HG02970 (cell line): Measurements from ENCODE around the gene S100A2.
"Not testable (repeated sequence)": the region's sequence is repeated elsewhere in the genome, so short reads cannot be mapped to it uniquely, and the experiment has no call there.

Experiments
- ATAC-seq: cut with Tn5 transposase; IDR thresholded peaks from one replicate; pipeline ENCODE4 v1.9.1; 2021; ENCODE audit warnings: mild to moderate bottlenecking, moderate library complexity, moderate number of reproducible peaks; ENCODE audit not compliant: unreplicated experiment, low FRiP score

The S100A2 gene

DNA sequence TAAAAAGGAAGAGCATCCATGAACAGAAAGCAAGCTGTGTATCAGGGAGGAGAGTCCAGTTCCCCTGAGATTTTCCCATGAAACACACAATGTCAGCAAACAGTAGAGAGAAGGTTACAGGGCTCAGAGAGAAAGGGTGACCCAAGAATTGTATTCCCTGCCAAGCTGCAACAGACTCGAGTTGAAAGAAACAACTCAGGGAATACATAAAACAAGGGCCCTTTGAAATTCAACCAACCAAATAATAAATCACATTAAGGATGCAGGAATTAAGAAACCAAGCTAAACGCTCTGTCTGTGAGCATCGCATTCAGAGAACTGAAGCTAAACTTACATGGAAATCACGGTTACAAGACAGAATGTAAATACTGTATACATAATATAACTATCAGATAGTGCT is 27.1 kb upstream of the S100A2 start:
- ATAC-seq = no peak

DNA sequence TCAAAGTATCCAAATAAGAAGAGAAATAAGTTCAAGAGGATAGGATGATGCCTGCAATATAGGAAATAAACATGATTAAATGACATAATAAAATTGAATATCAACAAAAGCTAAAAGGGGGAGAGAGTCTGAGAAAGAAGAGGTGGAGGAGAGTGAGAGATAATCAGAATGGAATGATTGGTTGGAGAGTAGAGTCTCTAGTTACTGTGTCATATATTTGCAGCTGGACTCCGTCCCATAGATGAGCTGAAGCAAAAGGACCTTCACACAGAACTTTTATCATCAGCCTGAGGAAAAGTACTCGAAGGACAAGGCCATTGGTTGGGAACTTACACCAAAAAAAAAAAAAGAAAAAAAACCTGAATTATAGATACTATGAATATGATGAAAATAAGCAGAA is 22.8 kb upstream of the S100A2 start:
- ATAC-seq = no peak

DNA sequence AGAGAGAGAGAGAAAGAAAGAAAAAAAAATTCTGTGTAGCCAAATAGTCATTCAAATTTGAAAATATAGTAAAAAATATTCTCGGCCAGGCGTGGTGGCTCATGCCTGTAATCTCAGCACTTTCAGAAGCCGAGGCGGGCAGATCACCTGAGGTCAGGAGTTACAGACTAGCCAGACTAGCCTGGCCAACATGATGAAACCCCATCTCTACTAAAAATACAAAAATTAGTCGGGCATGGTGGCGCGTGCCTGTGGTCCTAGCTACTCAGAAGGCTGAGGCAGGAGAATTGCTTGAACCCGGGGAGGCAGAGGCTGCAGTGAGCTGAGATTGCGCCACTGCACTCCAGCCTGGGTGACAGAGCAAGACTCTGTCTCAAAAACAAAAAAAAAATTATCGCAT is 22.4 kb upstream of the S100A2 start:
- ATAC-seq = not testable (repeated sequence)

DNA sequence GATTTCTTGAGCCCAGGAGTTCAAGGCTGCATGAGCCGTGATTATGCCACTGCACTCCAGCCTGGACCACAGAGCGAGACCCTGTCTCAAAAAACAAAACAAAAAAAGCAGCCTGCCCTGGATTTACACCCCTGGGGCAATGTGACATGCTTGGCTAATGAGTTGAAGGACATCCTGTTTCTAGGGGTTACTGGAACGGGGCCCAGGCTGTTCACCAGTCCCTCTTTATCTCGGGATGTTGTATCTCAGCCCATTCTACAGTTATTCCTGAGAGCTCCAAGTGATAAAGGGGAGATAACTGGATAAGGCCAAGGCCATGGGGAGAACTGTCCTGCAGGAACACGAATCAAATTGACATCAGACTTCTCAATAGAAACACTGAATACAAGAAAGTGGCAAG is 21.7 kb upstream of the S100A2 start:
- ATAC-seq = no peak

- no peak for ATAC-seq
These were observed 20.7 kb upstream of the S100A2 start for GRCh38 chr1:153586347-153586746.

DNA sequence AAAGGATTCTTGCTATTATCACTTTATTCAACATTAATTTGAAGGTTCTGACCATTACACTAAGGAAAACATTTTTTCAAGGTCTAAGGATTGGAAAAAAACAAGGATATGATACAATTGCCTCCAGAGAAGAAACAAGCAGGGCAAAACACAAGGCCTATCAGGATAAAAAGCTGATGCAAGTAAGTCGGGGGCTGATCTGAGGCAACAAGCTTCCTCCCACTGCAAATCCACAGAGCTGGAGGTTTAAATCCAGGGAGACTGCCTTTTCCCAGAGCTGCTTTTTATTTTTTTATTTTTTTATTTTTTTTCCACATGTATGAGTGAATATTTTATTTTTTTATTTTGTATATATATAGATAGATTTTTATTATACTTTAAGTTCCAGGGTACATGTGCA is 19.4 kb upstream of the S100A2 start:
- ATAC-seq = no peak

GRCh38 chr1:153583976-153584375 is 18.3 kb upstream of the S100A2 start:
- ATAC-seq = no peak

- ATAC-seq = not testable (repeated sequence)
These were observed 17.9 kb upstream of the S100A2 start for GRCh38 chr1:153583514-153583913.

GRCh38 chr1:153582836-153583235 is 17.2 kb upstream of the S100A2 start:
- not testable (repeated sequence) for ATAC-seq

DNA sequence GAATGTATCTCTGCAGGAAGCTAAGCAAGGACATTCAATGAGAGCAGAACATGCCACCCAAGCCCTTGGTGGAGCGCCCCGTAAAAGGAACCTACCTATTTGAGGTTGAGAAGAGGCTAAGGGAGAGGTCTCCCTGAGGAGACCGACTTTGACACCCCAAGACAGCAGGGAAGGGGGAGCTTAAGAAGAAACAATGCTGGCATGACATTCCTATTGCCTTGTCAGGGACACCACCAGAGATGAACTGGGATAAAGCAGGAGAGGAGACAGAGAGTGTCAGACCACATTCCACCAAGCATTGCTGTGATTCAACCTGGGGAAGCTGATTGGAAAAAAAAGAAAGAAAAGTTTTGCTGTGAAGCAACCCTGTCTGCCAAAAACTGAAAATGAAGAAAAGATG is 13.3 kb upstream of the S100A2 start:
- ATAC-seq = no peak

DNA sequence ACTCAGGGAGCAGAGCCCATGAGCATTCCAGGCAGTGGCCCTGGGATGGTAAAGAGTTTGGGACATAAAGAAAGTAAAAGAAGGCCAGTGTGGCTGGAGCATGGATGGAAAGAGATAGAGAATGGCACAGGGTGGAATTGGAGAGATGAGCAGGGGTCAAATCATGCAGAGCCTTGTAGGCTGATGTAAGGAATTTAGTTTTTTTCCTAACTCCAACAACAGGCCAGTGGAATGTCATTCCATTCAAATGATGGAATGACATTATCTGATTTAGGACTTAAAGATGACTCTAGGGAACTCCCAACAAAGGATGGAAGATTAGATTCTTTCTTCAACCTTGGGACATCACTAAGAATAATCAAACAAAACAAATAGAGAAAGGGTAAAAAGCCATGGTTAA is 12.8 kb upstream of the S100A2 start:
- ATAC-seq = no peak

DNA sequence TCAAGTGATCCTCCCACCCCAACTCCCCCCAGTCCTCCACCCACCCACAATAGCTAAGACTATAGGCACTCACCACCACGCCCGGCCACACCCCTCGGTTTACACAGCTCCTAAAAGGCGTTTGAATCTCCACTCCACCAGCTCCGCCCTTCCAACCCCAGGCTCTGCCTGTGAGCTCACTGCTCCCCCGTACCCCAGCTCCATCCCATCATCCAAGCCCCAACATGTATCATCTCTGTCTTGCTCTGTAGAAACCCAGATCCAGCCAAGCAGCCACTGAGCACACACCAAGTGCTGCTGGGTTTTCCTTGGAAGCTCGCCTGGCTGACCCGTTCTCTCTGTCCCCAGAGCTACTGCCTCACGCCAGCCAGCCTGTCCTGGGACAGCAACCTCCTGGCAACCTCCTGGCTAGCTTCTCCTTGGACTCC is 12.0 kb upstream of the S100A2 start:
- no peak for ATAC-seq

DNA sequence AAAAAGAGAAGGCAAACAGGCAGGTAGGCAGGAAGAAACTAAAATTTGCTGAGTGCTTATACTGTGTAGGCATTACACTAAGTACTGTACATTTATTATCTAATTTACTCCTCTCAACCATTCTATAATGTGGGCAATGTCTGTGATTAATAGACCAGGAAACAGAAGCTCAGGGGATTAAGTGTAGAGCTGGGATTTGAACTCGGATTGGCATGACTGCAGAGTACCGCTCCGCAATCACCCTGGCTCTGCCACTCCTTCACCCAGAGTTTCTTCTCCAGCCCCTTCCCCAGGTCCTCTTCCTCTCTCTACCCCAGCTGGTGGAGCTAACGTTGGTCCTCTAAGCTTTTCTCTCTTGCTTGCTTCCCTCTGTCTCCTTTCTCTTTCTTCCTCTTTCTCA is 11.5 kb upstream of the S100A2 start:
- ATAC-seq = no peak

DNA sequence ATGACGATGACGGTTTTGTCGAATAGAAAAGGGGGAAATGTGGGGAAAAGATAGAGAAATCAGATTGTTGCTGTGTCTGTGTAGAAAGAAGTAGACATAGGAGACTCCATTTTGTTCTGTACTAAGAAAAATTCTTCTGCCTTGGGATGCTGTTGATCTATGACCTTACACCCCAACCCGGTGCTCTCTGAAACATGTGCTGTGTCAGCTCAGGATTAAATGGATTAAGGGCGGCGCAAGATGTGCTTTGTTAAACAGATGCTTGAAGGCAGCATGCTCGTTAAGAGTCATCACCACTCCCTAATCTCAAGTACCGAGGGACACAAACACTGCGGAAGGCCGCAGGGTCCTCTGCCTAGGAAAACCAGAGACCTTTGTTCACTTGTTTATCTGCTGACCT is 9.9 kb upstream of the S100A2 start:
- ATAC-seq = not testable (repeated sequence)

- not testable (repeated sequence) for ATAC-seq
These were observed 9.4 kb upstream of the S100A2 start for GRCh38 chr1:153575081-153575491.

- no peak for ATAC-seq
These were observed 7.7 kb upstream of the S100A2 start for GRCh38 chr1:153573351-153573750.

DNA sequence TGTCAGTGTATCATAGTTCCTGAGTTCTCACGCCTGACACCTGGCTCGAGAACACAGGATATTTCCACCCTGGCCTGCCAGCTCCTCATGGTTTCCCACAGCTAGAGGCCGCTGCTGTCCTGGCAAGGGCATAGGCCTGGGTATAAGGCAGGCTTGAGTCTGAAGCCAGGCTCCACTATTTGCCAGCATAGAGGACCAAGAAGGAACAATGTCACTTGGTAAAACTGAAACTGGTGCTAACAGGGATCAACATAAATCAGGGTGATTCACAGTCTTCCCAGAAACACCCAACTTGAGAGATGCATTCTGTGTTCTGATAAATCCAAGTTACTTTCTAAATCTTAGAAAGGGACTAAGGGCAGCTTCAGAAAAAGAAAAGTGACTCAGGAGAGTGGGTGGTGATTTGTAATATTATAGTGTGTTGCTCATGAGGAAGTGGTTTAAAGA is 6.9 kb upstream of the S100A2 start:
- peak; percentile 55 for ATAC-seq

GRCh38 chr1:153571706-153572105 is 6.1 kb upstream of the S100A2 start:
- ATAC-seq = no peak

- ATAC-seq = no peak
These were observed 5.2 kb upstream of the S100A2 start for GRCh38 chr1:153570874-153571273.

- ATAC-seq = no peak
These were observed 3.8 kb upstream of the S100A2 start for GRCh38 chr1:153569465-153569864.

DNA sequence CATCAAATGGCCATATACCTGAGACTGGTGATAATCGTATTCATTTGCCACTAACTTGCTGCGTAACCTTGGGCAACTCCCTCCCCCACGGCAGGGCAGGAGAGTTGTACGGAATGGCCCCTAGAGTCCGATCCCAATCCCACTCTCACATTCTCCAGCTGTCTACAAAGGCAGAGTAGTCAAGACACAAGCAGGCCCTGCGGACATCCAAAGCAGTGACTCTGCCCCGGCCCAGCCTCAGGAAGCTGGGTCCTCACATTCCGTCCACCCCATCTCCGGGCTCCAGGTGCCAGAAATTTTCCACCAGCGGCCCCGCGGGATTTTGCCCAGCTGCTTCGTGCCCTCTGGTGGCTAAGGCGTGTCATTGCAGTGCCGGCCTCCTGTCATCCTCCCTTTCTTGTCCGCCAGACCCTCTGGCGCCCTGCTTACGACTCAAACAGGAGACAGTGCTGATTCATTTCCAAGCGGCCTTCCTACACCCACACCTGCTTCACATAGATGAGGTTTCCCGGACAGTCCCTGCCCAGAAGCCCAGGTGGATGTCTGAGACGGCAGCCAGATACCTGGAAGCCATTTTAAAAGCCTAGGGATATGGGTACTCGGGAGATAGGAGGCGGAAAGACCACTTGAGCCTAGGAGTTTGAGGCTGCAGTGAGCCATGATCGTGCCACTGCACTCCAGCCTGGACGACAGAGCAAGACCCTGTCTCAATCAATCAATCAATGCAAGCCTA is 2.9 kb upstream of the S100A2 start:
- no peak for ATAC-seq

- no peak for ATAC-seq
These were observed 2.1 kb upstream of the S100A2 start for GRCh38 chr1:153567621-153568366.
